H9 (cell line): ENCODE results near the gene AURKB. TPM values are rescaled to one million over a fixed set of nuclear protein-coding genes. Genes with fewer than 3 reads are reported as not detected.
A peak's percentile ranks its signal among the peaks of the same experiment; 100 is the strongest.

Experiments
- DNase-seq: peaks from one replicate; pipeline ENCODE4 v3.0.0-alpha.2; 2017
- H2AFZ ChIP-seq: one replicate; pipeline ENCODE4 v1.6.1; 2013; ENCODE audit warnings: mild to moderate bottlenecking, low read length, control low read depth, moderate library complexity
- H2AK5ac ChIP-seq: 2 replicates; pipeline ENCODE4 v1.6.1; 2013; ENCODE audit warnings: low read length, control low read depth, mixed read lengths; ENCODE audit not compliant: insufficient read length
- H2BK120ac ChIP-seq: one replicate; pipeline ENCODE4 v1.6.1; 2013; ENCODE audit warnings: low read depth, mild to moderate bottlenecking, low read length, control low read depth, inconsistent platforms; ENCODE audit not compliant: poor library complexity, severe bottlenecking
- H2BK12ac ChIP-seq: 2 replicates; pipeline ENCODE4 v1.6.1; 2013; ENCODE audit warnings: low read length, control low read depth, mixed read lengths, low read depth; ENCODE audit not compliant: insufficient read length
- H2BK15ac ChIP-seq: 2 replicates; pipeline ENCODE4 v1.6.1; 2013; ENCODE audit warnings: low read depth, low read length, control low read depth
- H2BK20ac ChIP-seq: one replicate; pipeline ENCODE4 v1.6.1; 2013; ENCODE audit warnings: low read depth, mild to moderate bottlenecking, low read length, control low read depth, inconsistent platforms; ENCODE audit not compliant: poor library complexity, severe bottlenecking
- H2BK5ac ChIP-seq: 2 replicates; pipeline ENCODE4 v1.6.1; 2013; ENCODE audit warnings: low read length, control low read depth, mixed read lengths; ENCODE audit not compliant: insufficient read length
- H3K14ac ChIP-seq: 2 replicates; pipeline ENCODE4 v1.6.1; 2013; ENCODE audit warnings: low read length, control low read depth; ENCODE audit not compliant: insufficient read depth
- H3K18ac ChIP-seq: 2 replicates; pipeline ENCODE4 v1.6.1; 2013; ENCODE audit warnings: low read depth, mild to moderate bottlenecking, mixed read lengths, low read length, control low read depth; ENCODE audit not compliant: insufficient read length
- H3K23ac ChIP-seq: 2 replicates; pipeline ENCODE4 v1.6.1; 2013; ENCODE audit warnings: low read length, control low read depth, mixed read lengths, low read depth; ENCODE audit not compliant: insufficient read length
- H3K23me2 ChIP-seq: 2 replicates; pipeline ENCODE4 v1.6.1; 2013; ENCODE audit warnings: low read depth, mild to moderate bottlenecking, mixed read lengths, low read length, control low read depth; ENCODE audit not compliant: insufficient read length, poor library complexity, severe bottlenecking
- H3K27ac ChIP-seq: 2 replicates; pipeline ENCODE4 v1.5.1; 2013; ENCODE audit warnings: low read length, control low read depth, mixed read lengths, low read depth; ENCODE audit not compliant: insufficient read length
- H3K27me3 ChIP-seq: 2 replicates; pipeline ENCODE4 v1.6.1; 2013; ENCODE audit warnings: low read length, control low read depth, inconsistent platforms; ENCODE audit not compliant: insufficient read depth
- H3K4ac ChIP-seq: 2 replicates; pipeline ENCODE4 v1.6.1; 2013; ENCODE audit warnings: low read depth, mild to moderate bottlenecking, control low read depth, inconsistent platforms, low read length, moderate library complexity
- H3K4me1 ChIP-seq: 2 replicates; pipeline ENCODE4 v1.6.1; 2013; ENCODE audit warnings: low read length, control low read depth, inconsistent platforms; ENCODE audit not compliant: insufficient read depth
- H3K4me2 ChIP-seq: 2 replicates; pipeline ENCODE4 v1.6.1; 2013; ENCODE audit warnings: low read length, control low read depth, mixed read lengths; ENCODE audit not compliant: insufficient read length, insufficient read depth
- H3K56ac ChIP-seq: 2 replicates; pipeline ENCODE4 v1.6.1; 2013; ENCODE audit warnings: low read depth, mild to moderate bottlenecking, mixed read lengths, low read length, control low read depth; ENCODE audit not compliant: insufficient read length
- H3K79me1 ChIP-seq: 2 replicates; pipeline ENCODE4 v1.6.1; 2013; ENCODE audit warnings: low read depth, mild to moderate bottlenecking, moderate library complexity, low read length, control low read depth, inconsistent platforms; ENCODE audit not compliant: insufficient read depth, poor library complexity, severe bottlenecking
- H3K79me2 ChIP-seq: 2 replicates; pipeline ENCODE4 v1.6.1; 2013; ENCODE audit warnings: low read length, control low read depth, inconsistent platforms; ENCODE audit not compliant: insufficient read depth
- H3K9ac ChIP-seq: 2 replicates; pipeline ENCODE4 v1.6.1; 2013; ENCODE audit warnings: low read length, control low read depth, mixed read lengths; ENCODE audit not compliant: insufficient read length; ENCODE audit errors: extremely low read depth
- H3K9me3 ChIP-seq: one replicate; pipeline ENCODE4 v1.6.1; 2013; ENCODE audit warnings: low read depth, low read length, inconsistent platforms; ENCODE audit not compliant: control insufficient read depth
- H3T11ph ChIP-seq: one replicate; pipeline ENCODE4 v1.6.1; 2013; ENCODE audit warnings: mild to moderate bottlenecking, low read length, control low read depth, inconsistent platforms
- H4K20me1 ChIP-seq: one replicate; pipeline ENCODE4 v1.6.1; 2013; ENCODE audit not compliant: control insufficient read depth, insufficient read length, insufficient read depth
- H4K5ac ChIP-seq: 2 replicates; pipeline ENCODE4 v1.6.1; 2013; ENCODE audit warnings: low read depth, mild to moderate bottlenecking, mixed read lengths, low read length, control low read depth; ENCODE audit not compliant: insufficient read length
- H4K8ac ChIP-seq: replicated peaks from 2 replicates; pipeline ENCODE4 v1.6.1; 2013; ENCODE audit warnings: low read length, control low read depth, mixed read lengths, low read depth; ENCODE audit not compliant: insufficient read length
- H4K91ac ChIP-seq: 2 replicates; pipeline ENCODE4 v1.6.1; 2013; ENCODE audit warnings: low read depth, mild to moderate bottlenecking, moderate library complexity, mixed read lengths, low read length, control low read depth; ENCODE audit not compliant: insufficient read length
- H3K27ac Mint-ChIP-seq, 3 experiments: 2 replicates in 2 of 3; 3 replicates in 1 of 3; pipeline ENCODE4 v1.8.0; 2020 to 2021; ENCODE audit warnings: mixed read lengths in 3 of 3, mild to moderate bottlenecking in 1 of 3, moderate library complexity in 1 of 3
- H3K27me3 Mint-ChIP-seq: 2 replicates; pipeline ENCODE4 v1.8.0; 2021; ENCODE audit warnings: low read depth, mild to moderate bottlenecking, moderate library complexity, mixed read lengths
- H3K36me3 Mint-ChIP-seq, 3 experiments: 2 replicates in 2 of 3; 3 replicates in 1 of 3; pipeline ENCODE4 v1.8.0; 2020 to 2021; ENCODE audit warnings: low read depth in 3 of 3, mixed read lengths in 3 of 3; ENCODE audit not compliant: insufficient read depth in 1 of 3
- H3K4me1 Mint-ChIP-seq, 2 experiments: 2 replicates each; pipeline ENCODE4 v1.8.0; 2020; ENCODE audit warnings: mixed read lengths in 2 of 2
- H3K4me3 Mint-ChIP-seq, 2 experiments: 2 replicates in 1 of 2; 3 replicates in 1 of 2; pipeline ENCODE4 v1.8.0; 2020 to 2021; ENCODE audit warnings: mild to moderate bottlenecking in 2 of 2, mixed read lengths in 2 of 2, moderate library complexity in 1 of 2
- H3K9me3 Mint-ChIP-seq, 2 experiments: 2 replicates in 1 of 2; 3 replicates in 1 of 2; pipeline ENCODE4 v1.8.0; 2020; ENCODE audit warnings: mild to moderate bottlenecking in 2 of 2, mixed read lengths in 2 of 2, moderate library complexity in 1 of 2
- CTCF ChIP-seq: fragments of 200-600 bp; sonication (generic); conservative IDR thresholded peaks from 3 replicates; pipeline ENCODE4 v1.8.0; 2021; ENCODE audit warnings: antibody characterized with exemption, mild to moderate bottlenecking
- WGBS: extraction: QIAGEN DNeasy Blood & Tissue Kit; methylation state at CpG from one replicate; pipeline ENCODE4 v1.1.7; 2013; ENCODE audit warnings: missing lambda C conversion rate, low lambda C conversion rate, mixed read lengths; ENCODE audit not compliant: insufficient read length; ENCODE audit errors: extremely low coverage; 5-methylcytosine and 5-hydroxymethylcytosine counted together
- total RNA-seq: library from RNA; stranded (reverse); gene quantifications from 2 replicates; pipeline ENCODE4 v1.2.1, GENCODE V29; 2021

AURKB gene
- total RNA-seq, 1 experiment from 2014 or later = 171 TPM

- H3K79me1 ChIP-seq = no peaks in the 10 kb centered on the region
- no peak overlapping the region for H3K9ac ChIP-seq
Measured at GRCh38 chr17:8166731-8167130, 43.6 kb downstream of the AURKB start.

More at GRCh38 chr17:8166731-8167130, 43.6 kb downstream of the AURKB start:
- no peak overlapping the region for H4K8ac ChIP-seq
- Mint-ChIP-seq H3K27me3 (no peaks in the 10 kb centered on the region), H3K4me3 (no peak overlapping the region), H3K4me1 (peaks cover 25 to 26% of the 10 kb centered on the region in 2 experiments), H3K27ac (peak overlapping the region in 1 of 3 experiments; percentile 87; a peak in 2 of 7 replicates), H3K36me3 (peaks cover under 1 to 3% (median under 1%) of the 10 kb centered on the region in 3 experiments; a peak in 5 of 7 replicates), H3K9me3 (no peaks in the 10 kb centered on the region)
- DNase-seq = no peak
- H2BK120ac ChIP-seq = no peak overlapping the region
- peaks cover 13% of the 10 kb centered on the region for H3K23me2 ChIP-seq
- no peak overlapping the region for H3T11ph ChIP-seq
- H3K4ac ChIP-seq = no peak overlapping the region
- H2BK12ac ChIP-seq = no peak overlapping the region
- H2BK5ac ChIP-seq = no peak overlapping the region
- no peak overlapping the region for H2AFZ ChIP-seq
- WGBS = no CpG with 5 or more reads among the region's 6 CpGs
- no peaks in the 10 kb centered on the region for H3K79me2 ChIP-seq
- no peaks in the 10 kb centered on the region for H4K20me1 ChIP-seq
- H3K9me3 ChIP-seq = no peaks in the 10 kb centered on the region
- no peak overlapping the region for H4K5ac ChIP-seq
- H3K27ac ChIP-seq = no peak overlapping the region
- no peaks in the 10 kb centered on the region for H3K27me3 ChIP-seq
- TF ChIP-seq CTCF = no peak
- no peak overlapping the region for H4K91ac ChIP-seq
- no peak overlapping the region for H3K23ac ChIP-seq
- H2BK20ac ChIP-seq = no peak overlapping the region
- no peak overlapping the region for H2AK5ac ChIP-seq
- no peak overlapping the region for H3K18ac ChIP-seq
- no peak overlapping the region for H3K14ac ChIP-seq
- H3K4me2 ChIP-seq = no peak overlapping the region
- H2BK15ac ChIP-seq = no peak overlapping the region
- no peak overlapping the region for H3K56ac ChIP-seq
- H3K4me1 ChIP-seq = no peaks in the 10 kb centered on the region; the same call in 1 of the 2 replicates
